ENCODE results near the gene PKP2.

GRCh38 chr12:32761716-32762115 lies 134.9 kb downstream of the PKP2 start:
- TF ChIP-seq CTCF (IDR thresholded peaks at IDR 0.05) (no peak), POLR2A (IDR thresholded peaks at IDR 0.05) (no peak)
